Right atrium auricular region (tissue), 2 donors: ENCODE measurements around the gene ASB1. TPM values are rescaled to one million over a fixed set of nuclear protein-coding genes. Genes with fewer than 3 reads are reported as not detected.

Experiments
- DNase-seq: peaks from one replicate; pipeline ENCODE4 v3.0.0-alpha.2; 2019; ENCODE audit warnings: low spot score
- H3K27ac ChIP-seq, 2 donors: fragments of 200-600 bp; sonication (generic); 1 replicate in 1 of 2; 2 replicates in 1 of 2; pipeline ENCODE4 v1.5.1; 2016 to 2019
- H3K27me3 ChIP-seq, 2 donors: fragments of 200-600 bp; sonication (generic); one replicate each; pipeline versions ENCODE4 v1.5.1 to v1.6.0; 2017 to 2019
- H3K36me3 ChIP-seq: fragments of 200-600 bp; sonication (generic); one replicate; pipeline ENCODE4 v1.5.1; 2016
- H3K4me1 ChIP-seq, 2 donors: fragments of 200-600 bp; sonication (generic); one replicate each; pipeline versions ENCODE4 v1.5.1 to v1.6.0; 2017 to 2019
- H3K4me3 ChIP-seq, 2 donors: fragments of 200-600 bp; sonication (generic); 1 replicate in 1 of 2; 2 replicates in 1 of 2; pipeline ENCODE4 v1.5.1; 2017 to 2019; ENCODE audit warnings: mild to moderate bottlenecking in 1 of 2, moderate library complexity in 1 of 2
- H3K9me3 ChIP-seq, 2 donors: fragments of 200-600 bp; sonication (generic); one replicate each; pipeline ENCODE4 v1.5.1; 2019
- CTCF ChIP-seq, 2 donors: fragments of 200-600 bp; sonication (generic); IDR thresholded peaks; one replicate each; pipeline ENCODE4 v1.5.1; 2019; ENCODE audit warnings: antibody characterized with exemption in 2 of 2
- total RNA-seq, 2 donors: library from RNA; depleted of rRNA; stranded (reverse); fragments of >200 nt; gene quantifications; one replicate each; pipeline ENCODE4 v1.1.0, GENCODE V29; 2016

The ASB1 gene
- total RNA-seq, 2 donors from 2014 or later = 32.3 to 43.6 TPM

- no peak for DNase-seq
- Histone ChIP-seq H3K4me3 (no peak overlapping the region), H3K36me3 (no peaks in the 10 kb centered on the region), H3K27ac (no peak overlapping the region), H3K27me3 (no peaks in the 10 kb centered on the region), H3K9me3 (peaks cover 0 to 5% of the 10 kb centered on the region in 2 donors), H3K4me1 (no peaks in the 10 kb centered on the region)
- no peak for TF ChIP-seq CTCF (IDR thresholded peaks at IDR 0.05)
These were observed 13.4 kb upstream of the ASB1 start for GRCh38 chr2:238413368-238413767.

DNA sequence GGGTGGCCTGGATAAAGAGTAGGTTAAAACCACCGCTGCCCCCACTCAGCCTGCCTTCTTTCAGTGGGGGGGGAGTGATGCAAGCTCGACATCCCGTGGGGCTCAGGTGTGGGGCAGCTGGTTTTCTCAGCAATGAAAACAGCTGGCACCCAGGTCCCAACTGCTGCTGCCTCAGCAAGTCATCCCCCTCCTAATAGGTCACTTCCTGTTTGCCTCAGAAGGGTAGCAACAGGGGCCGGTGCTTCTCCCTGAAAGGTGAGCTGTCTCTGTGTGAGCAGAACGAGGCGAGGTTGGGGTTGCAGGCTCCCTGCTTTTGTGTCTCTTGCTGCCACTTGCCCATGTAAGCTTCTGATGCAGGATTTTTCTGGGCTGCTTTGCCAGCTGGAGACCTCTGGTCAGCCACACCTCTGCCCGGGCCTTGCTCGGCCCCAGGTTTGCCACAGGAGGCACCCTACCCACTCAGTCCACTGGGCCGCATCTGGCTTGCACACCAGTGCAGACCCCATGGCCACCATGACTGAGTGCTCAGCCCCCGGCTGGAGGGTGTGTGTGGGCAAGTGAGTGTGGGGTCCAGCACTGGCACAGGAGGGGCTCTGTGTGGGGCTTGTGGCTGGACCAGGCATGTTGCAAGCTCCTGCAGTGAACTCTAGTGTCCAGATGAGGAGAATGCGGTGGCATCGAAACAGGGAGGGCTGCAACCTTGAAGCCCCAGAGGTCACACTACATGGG lies 11.5 kb upstream of the ASB1 start:
- H3K9me3 ChIP-seq = peaks cover 0 to 5% of the 10 kb centered on the region in 2 donors
- H3K27me3 ChIP-seq = no peaks in the 10 kb centered on the region
- H3K4me3 ChIP-seq = no peak overlapping the region
- H3K4me1 ChIP-seq = peaks cover 0 to 6% of the 10 kb centered on the region in 2 donors
- H3K36me3 ChIP-seq = no peaks in the 10 kb centered on the region
- no peak overlapping the region for H3K27ac ChIP-seq
- DNase-seq = no peak
- no peak for TF ChIP-seq CTCF (IDR thresholded peaks at IDR 0.05)

DNA sequence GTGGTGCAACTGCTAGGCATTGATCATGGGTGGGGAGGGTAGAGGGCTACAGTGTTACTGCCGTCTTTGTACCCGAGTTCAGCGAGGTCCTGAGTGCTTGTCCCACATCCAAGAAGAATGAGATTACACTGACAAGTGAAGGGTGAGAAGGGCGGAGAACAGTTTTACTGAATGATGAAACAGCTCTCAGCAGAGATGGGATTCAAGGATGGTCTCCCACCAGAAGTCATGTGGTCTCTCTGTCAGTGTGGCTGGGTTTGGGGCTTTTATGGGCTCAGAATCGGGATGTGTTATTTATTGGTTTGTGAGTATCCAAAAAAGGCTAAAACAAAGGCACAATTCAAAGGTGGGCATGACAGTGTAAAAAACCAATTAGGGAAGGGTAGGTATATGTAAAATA lies 10.8 kb upstream of the ASB1 start:
- Histone ChIP-seq H3K9me3 (peaks cover 0 to 5% of the 10 kb centered on the region in 2 donors), H3K4me3 (no peak overlapping the region), H3K27me3 (no peaks in the 10 kb centered on the region), H3K36me3 (no peaks in the 10 kb centered on the region), H3K4me1 (peaks cover 0 to 13% of the 10 kb centered on the region in 2 donors), H3K27ac (no peak overlapping the region)
- no peak for DNase-seq
- no peak for TF ChIP-seq CTCF (IDR thresholded peaks at IDR 0.05)

DNA sequence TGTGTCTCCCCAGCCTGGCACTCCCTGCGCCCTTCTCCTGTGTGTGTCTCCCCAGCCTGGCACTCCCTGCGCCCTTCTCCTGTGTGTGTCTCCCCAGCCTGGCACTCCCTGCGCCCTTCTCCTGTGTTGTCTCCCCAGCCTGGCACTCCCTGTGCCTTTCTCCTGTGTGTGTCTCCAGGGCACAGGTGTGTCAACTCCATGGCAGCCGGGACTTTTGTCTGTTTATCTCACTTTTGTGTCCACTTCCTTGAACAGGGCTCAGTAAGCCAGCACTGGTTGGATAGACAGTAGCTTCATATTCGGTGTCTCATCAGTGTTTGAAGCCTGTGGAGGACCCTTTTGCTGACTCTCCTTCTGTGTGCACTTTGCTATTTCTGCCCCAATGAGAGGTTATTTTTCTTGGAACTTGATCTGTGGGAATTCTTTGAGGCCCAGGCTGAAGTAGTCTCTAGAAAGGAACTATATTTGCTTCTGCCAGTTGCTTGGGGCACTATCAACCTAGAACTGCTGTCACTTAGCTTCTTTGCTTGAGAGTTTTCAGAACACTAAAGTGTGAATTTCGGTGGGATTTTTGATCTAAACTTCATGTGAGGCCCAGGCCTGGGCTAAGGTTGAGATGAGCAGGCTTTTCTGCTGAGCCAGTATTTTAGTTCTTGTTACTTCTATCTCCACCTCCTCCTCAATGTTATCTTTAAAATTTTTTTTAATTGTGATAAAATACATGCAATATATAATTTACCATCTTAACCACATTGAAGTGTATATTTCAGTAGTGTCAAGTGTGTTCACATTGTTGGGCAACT lies 8.3 kb upstream of the ASB1 start:
- Histone ChIP-seq H3K36me3 (no peaks in the 10 kb centered on the region), H3K9me3 (peaks cover 0 to 5% of the 10 kb centered on the region in 2 donors), H3K27me3 (no peaks in the 10 kb centered on the region), H3K27ac (no peak overlapping the region), H3K4me1 (peaks cover 0 to 22% of the 10 kb centered on the region in 2 donors), H3K4me3 (no peak overlapping the region)
- no peak for TF ChIP-seq CTCF (IDR thresholded peaks at IDR 0.05)
- no peak for DNase-seq

DNA sequence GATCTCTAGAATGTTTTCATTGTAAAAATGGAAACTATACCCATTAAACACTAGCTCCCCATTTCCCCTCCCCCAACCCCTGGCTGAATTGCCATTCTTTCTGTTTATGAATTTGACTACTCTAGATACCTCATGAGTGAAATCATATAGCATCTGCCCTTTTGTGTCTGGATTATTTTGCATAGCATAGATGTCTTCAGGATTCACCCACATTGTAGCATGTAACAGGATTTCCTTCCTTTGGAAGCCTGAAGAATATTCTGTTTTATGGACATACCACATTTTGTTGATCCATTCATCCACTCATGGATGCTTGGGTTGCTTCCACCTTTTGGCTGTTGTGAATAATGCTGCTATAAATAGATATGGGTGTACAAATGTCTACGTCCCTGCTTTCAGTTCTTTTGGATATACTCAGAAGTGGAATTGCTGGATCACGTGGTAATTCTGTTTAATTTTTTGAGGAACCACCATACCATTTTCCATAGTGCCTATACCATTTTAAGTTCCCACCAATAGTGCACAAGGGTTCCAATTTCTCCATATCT lies 7.7 kb upstream of the ASB1 start:
- H3K4me1 ChIP-seq = peaks cover 0 to 22% of the 10 kb centered on the region in 2 donors
- no peak for TF ChIP-seq CTCF (IDR thresholded peaks at IDR 0.05)
- DNase-seq = no peak
- H3K27ac ChIP-seq = no peak overlapping the region
- H3K9me3 ChIP-seq = peaks cover 0 to 5% of the 10 kb centered on the region in 2 donors
- H3K36me3 ChIP-seq = no peaks in the 10 kb centered on the region
- H3K27me3 ChIP-seq = no peaks in the 10 kb centered on the region
- no peak overlapping the region for H3K4me3 ChIP-seq
